Right ventricle myocardium inferior (tissue), 1 donor: Measurements from ENCODE around the gene RUFY3. TPM values are rescaled to one million over a fixed set of nuclear protein-coding genes. Genes with fewer than 3 reads are reported as not detected.

Experiments
- total RNA-seq: library from RNA; stranded (reverse); fragmentation: NEBNext Ultra II Directional; extraction: Animal tissue kit (Norgen Biotek cat#: 25700); gene quantifications from one replicate; pipeline ENCODE4 v1.2.1, GENCODE V29; 2021
- donor health status: DM: no; HTN: yes; CAD: no; lungs with severe emphysema.

Gene RUFY3
- total RNA-seq, 1 donor from 2014 or later: 23.0 TPM

Other genes with a start within 250 kb of the RUFY3 start
- not detected for gene MUC7, start 249.8 kb upstream of the RUFY3 start, total RNA-seq
- not detected for gene AMTN, start 203.4 kb upstream of the RUFY3 start, total RNA-seq
- gene AMBN, start 129.7 kb upstream of the RUFY3 start, total RNA-seq: not detected
- gene ENAM, start 93.2 kb upstream of the RUFY3 start, total RNA-seq: 3.5 TPM
- gene JCHAIN, start 55.5 kb upstream of the RUFY3 start, total RNA-seq: 6.5 TPM
- gene UTP3, start 33.4 kb upstream of the RUFY3 start, total RNA-seq: 14.8 TPM
- 96.8 TPM for gene GRSF1, start 117.9 kb downstream of the RUFY3 start, total RNA-seq
- 17.6 TPM for gene MOB1B, start 180.4 kb downstream of the RUFY3 start, total RNA-seq